Epithelial cell of esophagus (primary cell): ENCODE measurements around the gene PPIL6.
A peak's percentile ranks its signal among the peaks of the same experiment; 100 is the strongest.

ENCODE experiments used
- DNase-seq: peaks from one replicate; pipeline ENCODE4 v3.0.0; 2010; ENCODE audit warnings: low read depth
- H3K4me3 ChIP-seq: 2 replicates; pipeline ENCODE4 v1.5.1; 2011; ENCODE audit warnings: mild to moderate bottlenecking, low read length, control low read depth
- TF ChIP-seq, protein P1 (sequence below): IDR thresholded peaks from 2 replicates; pipeline ENCODE4 v1.5.1; 2011; ENCODE audit warnings: low read depth, mild to moderate bottlenecking, low read length, control low read depth, inconsistent platforms; ENCODE audit not compliant: insufficient read depth; ENCODE audit errors: missing control alignments

The PPIL6 gene

DNA sequence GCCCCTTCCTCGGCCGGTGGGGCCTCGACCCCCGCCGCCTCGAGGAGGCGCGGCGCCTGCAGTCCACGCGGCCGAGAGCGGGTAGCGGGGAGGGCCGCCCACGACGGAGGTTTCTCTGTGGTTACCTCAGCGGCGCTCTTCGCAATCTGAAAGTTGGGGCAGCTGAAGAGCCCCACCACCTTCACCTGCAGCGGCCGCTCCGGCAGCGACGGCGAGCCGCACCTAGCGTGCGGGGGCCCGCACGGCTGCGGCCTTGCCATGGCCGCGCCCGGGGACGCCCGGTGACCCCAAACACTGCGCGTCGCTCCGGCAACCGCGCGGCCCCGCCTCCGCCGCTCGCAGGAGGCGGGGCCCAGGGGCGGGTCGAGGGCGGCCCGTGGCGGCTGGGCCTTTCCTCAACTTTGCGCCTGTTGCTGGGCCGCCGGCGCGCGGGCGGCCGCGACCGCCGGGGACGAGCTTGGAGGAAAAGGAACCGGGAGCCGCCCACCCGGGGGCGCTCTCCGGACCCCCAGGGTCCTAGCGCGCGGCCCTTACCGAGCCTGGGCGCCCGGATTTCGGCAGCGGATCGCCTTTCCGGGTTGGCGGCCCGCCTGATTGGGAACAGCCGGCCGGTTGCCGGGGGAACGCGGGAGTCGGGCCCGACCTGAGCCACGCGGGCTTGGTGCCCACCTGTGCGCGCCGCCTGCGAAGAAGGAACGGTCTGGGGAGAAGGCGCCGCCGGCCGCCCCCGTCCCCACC, at the start of gene PPIL6, which contains the start of gene SMPD2:
Gene PPIL6, minus strand, starts transcription at position 298 of the 738 bp plus-strand sequence. Its CDS starts 38 bp downstream, at position 260.
Gene SMPD2, plus strand, starts transcription at position 394 of the 738 bp plus-strand sequence. CDS start 398 bp downstream, outside the sequence.
- TF ChIP-seq, protein P1, sequence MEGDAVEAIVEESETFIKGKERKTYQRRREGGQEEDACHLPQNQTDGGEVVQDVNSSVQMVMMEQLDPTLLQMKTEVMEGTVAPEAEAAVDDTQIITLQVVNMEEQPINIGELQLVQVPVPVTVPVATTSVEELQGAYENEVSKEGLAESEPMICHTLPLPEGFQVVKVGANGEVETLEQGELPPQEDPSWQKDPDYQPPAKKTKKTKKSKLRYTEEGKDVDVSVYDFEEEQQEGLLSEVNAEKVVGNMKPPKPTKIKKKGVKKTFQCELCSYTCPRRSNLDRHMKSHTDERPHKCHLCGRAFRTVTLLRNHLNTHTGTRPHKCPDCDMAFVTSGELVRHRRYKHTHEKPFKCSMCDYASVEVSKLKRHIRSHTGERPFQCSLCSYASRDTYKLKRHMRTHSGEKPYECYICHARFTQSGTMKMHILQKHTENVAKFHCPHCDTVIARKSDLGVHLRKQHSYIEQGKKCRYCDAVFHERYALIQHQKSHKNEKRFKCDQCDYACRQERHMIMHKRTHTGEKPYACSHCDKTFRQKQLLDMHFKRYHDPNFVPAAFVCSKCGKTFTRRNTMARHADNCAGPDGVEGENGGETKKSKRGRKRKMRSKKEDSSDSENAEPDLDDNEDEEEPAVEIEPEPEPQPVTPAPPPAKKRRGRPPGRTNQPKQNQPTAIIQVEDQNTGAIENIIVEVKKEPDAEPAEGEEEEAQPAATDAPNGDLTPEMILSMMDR = no peak
- peak within 1 kb of the TSS; percentile 78 for H3K4me3 ChIP-seq
- peak; percentile 83 for DNase-seq

DNA sequence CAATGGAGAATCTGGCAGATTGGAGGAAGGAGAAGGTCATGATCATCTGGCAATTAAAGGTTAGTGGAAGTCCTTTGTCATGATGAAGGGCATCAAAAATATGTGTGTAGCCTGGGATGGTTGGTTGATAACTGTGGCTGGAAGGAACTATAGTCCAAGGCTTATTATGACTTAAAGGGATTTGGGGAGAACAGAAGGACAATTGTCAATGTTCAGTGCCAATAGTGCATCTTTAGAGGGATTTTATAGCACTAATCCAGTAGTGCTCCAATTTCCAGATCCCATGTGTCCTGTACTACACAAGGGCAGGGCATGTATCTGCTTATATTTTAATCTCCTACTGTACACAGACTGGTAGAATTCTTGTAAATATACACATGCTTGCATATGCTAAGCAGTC, 47.6 kb upstream of the PPIL6 start:
- no peak overlapping the region for H3K4me3 ChIP-seq
- TF ChIP-seq, protein P1 = no peak
- DNase-seq = no peak

DNA sequence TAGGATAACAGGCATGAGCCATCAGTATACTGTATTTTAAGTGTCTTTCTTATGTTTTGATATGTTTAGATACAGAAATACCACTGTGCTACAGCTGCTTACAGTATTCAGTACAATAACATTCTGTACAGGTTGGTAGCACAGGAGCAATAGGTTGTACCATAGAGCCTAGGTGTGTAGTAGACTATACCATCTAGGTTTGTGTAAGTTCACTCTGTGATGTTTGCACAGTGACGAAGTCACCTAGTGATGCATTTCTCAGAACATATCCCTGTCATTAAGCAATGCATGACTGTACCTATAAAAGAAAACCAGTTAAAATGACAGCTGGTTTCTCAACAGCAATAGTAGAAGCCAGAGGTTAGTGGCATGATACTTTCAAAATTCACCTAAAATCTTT, 45.6 kb upstream of the PPIL6 start:
- TF ChIP-seq, protein P1 = no peak
- no peak overlapping the region for H3K4me3 ChIP-seq
- peak; percentile 90 for DNase-seq

DNA sequence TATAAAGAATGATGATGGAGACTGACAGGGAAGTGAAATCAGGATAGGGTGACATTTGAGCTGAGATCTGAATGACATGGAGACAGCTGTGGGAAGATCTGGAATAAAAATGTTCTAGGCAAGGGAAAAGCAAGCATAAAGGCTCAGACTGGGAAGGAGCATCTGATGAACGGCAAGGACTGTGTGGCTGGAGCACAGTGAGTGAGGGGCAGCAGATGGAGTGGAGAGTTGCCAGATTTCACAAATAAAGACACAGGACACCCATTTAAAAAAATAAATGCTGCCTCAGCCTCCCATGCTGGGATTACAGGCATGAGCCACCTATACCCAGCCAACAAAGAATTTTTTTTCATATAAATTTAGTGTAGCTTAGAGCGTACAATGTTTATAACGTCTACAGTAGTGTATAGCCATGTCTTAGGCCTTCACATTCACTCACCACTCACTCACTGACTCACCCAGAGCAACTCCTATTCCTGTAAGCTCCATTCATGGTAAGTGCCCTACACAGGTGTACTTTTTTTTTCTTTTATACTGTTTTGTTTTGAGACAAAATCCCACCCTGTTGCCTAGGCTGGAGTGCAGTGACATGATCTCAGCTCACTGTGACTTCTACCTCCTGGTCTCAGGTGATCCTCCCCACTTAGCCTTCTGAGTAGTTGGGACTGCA, 45.0 kb upstream of the PPIL6 start:
- DNase-seq = peak; percentile 59
- TF ChIP-seq, protein P1 = no peak
- no peak overlapping the region for H3K4me3 ChIP-seq

DNA sequence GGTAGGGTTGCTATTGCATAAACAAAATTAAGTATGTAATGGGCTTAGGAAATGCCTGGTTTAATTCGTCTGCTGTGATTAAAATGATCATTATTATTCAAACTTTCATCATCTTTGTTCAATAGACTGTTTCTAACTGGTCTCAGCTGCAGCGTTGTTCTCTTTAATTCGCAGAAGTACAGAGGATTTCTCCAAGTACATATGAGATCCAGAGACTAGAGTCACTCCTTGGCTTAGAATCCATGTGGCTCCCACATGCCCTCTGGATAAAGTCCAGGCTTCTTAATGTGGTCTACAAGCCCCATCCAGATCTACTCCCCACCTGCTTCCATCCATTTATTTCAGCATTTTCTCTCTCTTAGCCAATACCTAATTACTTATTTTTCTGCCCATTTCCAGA, 43.7 kb upstream of the PPIL6 start:
- DNase-seq = no peak
- no peak overlapping the region for H3K4me3 ChIP-seq
- TF ChIP-seq, protein P1 = no peak

DNA sequence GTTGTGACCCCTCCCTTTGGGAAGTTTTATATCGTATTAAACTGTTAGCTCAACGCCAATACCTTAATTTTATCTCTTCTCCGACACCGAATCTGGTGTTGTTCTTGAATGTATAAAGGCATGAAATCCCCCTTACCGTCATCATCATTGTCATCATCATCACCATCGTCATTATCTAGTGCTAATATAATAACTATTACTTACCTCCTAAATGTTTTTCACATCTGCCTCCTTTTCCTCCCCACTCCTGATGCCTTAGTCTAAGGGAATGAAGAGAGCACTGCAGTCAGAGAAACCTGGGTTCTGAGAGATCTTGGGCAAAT, 43.3 kb upstream of the PPIL6 start:
- peak overlapping the region; percentile 18 for H3K4me3 ChIP-seq
- DNase-seq = no peak
- TF ChIP-seq, protein P1 = no peak
